ENCODE data around the gene MED6. TPM values are rescaled to one million over a fixed set of nuclear protein-coding genes. Genes with fewer than 3 reads are reported as not detected.

The MED6 gene
- total RNA-seq, 4 donors from 2014 or later, result 27.6 to 71.8 (median 45.9) TPM

- Histone ChIP-seq H3K36me3 (no peaks in the 10 kb centered on the region), H3K4me1 (no peaks in the 10 kb centered on the region), H3K27ac (no peak overlapping the region), H3K4me3 (no peak overlapping the region), H3K9me3 (no peaks in the 10 kb centered on the region), H3K27me3 (no peaks in the 10 kb centered on the region)
- intact Hi-C loops (cut with DNase I; ENCODE audit: low total_unique reads), result no loop called here
- TF ChIP-seq POLR2A (IDR thresholded peaks at IDR 0.05) (no peak), CTCF (IDR thresholded peaks at IDR 0.05) (no peak)
- DNase-seq, result no peak
Observed at GRCh38 chr14:70576891-70577290, 23.6 kb downstream of the MED6 start.

GRCh38 chr14:70573050-70573449, 27.4 kb downstream of the MED6 start:
- no peaks in the 10 kb centered on the region for H3K4me1 ChIP-seq
- H3K4me3 ChIP-seq, result no peak overlapping the region
- TF ChIP-seq CTCF (IDR thresholded peaks at IDR 0.05) (no peak), POLR2A (IDR thresholded peaks at IDR 0.05) (no peak)
- intact Hi-C loops (cut with DNase I; ENCODE audit: low total_unique reads), result no loop called here
- no peak for DNase-seq
- no peaks in the 10 kb centered on the region for H3K9me3 ChIP-seq
- H3K27ac ChIP-seq, result no peak overlapping the region
- no peaks in the 10 kb centered on the region for H3K27me3 ChIP-seq
- H3K36me3 ChIP-seq, result no peaks in the 10 kb centered on the region

GRCh38 chr14:70571139-70571538, 29.3 kb downstream of the MED6 start:
- intact Hi-C loops (cut with DNase I; ENCODE audit: low total_unique reads), result no loop called here
- no peak for TF ChIP-seq CTCF (IDR thresholded peaks at IDR 0.05)
- no peak for TF ChIP-seq POLR2A (IDR thresholded peaks at IDR 0.05)

GRCh38 chr14:70567791-70568190, 32.7 kb downstream of the MED6 start:
- intact Hi-C loops (cut with DNase I; ENCODE audit: low total_unique reads), result no loop called here
- Histone ChIP-seq H3K4me1 (no peaks in the 10 kb centered on the region), H3K36me3 (no peaks in the 10 kb centered on the region), H3K9me3 (no peaks in the 10 kb centered on the region), H3K27me3 (no peaks in the 10 kb centered on the region), H3K4me3 (no peak overlapping the region), H3K27ac (no peak overlapping the region)
- no peak for DNase-seq
- TF ChIP-seq POLR2A (IDR thresholded peaks at IDR 0.05) (no peak), CTCF (IDR thresholded peaks at IDR 0.05) (no peak)

More at GRCh38 chr14:70571139-70571538, 29.3 kb downstream of the MED6 start:
- Histone ChIP-seq H3K4me3 (no peak overlapping the region), H3K4me1 (no peaks in the 10 kb centered on the region), H3K9me3 (no peaks in the 10 kb centered on the region), H3K27ac (no peak overlapping the region), H3K36me3 (no peaks in the 10 kb centered on the region), H3K27me3 (no peaks in the 10 kb centered on the region)
- DNase-seq, result no peak

GRCh38 chr14:70563869-70564268, 36.6 kb downstream of the MED6 start:
- Histone ChIP-seq H3K36me3 (no peaks in the 10 kb centered on the region), H3K4me3 (no peak overlapping the region), H3K4me1 (no peaks in the 10 kb centered on the region), H3K27me3 (no peaks in the 10 kb centered on the region), H3K9me3 (no peaks in the 10 kb centered on the region), H3K27ac (no peak overlapping the region)
- intact Hi-C loops (cut with DNase I; ENCODE audit: low total_unique reads), result no loop called here
- TF ChIP-seq CTCF (IDR thresholded peaks at IDR 0.05), result no peak
- no peak for TF ChIP-seq POLR2A (IDR thresholded peaks at IDR 0.05)
- no peak for DNase-seq
